ENCODE results near the gene HAPLN3. TPM values are rescaled to one million over a fixed set of nuclear protein-coding genes. Genes with fewer than 3 reads are reported as not detected.

HAPLN3 gene
- polyA plus RNA-seq, 2 of the 4 experiments (the other 2 are of a cell fraction) = 8.5 to 39.7 TPM

DNA sequence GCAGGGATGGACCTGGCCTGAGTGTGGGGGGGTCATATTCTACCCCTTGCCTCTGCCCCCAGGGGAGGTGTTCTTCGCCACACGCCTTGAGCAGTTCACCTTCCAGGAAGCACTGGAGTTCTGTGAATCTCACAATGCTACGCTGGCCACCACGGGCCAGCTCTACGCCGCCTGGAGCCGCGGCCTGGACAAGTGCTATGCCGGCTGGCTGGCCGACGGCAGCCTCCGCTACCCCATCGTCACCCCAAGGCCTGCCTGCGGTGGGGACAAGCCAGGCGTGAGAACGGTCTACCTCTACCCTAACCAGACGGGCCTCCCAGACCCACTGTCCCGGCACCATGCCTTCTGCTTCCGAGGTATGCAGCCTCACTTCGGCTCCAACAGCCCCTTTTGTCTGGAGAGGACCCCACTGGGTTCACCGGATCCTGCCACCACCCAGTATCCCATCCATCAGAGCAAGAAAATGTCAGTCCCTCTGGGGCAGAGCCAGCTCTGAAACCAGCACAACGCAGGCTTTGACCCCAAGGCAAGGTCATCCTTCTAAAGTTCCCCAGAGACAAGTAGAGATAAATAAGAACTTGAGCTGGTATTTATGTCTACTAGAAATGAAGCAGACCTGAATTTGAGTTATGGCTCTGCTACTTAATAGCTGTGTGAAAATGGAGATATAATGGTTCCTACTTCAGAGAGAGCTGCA lies 45.8 kb downstream of the HAPLN3 start:
- TF ChIP-seq KDM1A (IDR thresholded peaks at IDR 0.05; ENCODE audit: low read depth) (no peak), FOXS1 (CRISPR knock-in tag; IDR thresholded peaks at IDR 0.05) (no peak), EP300 (IDR thresholded peaks at IDR 0.05) (no peak), ZC3H11A (IDR thresholded peaks at IDR 0.05) (no peak), NR3C1 (IDR thresholded peaks at IDR 0.05) (no peak), ESRRA (IDR thresholded peaks at IDR 0.05; ENCODE audit: borderline replicate concordance, low read length) (no peak), RNF2 (IDR thresholded peaks at IDR 0.05; ENCODE audit: borderline replicate concordance, low read depth) (no peak), POLR2AphosphoS2 (conservative IDR thresholded peaks at IDR 0.05; ENCODE audit: low read length) (no peak), HDAC2 (IDR thresholded peaks at IDR 0.05) (no peak), MAFK (IDR thresholded peaks at IDR 0.05; ENCODE audit: partially characterized antibody) (no peak)
- TF ChIP-seq, protein P1, sequence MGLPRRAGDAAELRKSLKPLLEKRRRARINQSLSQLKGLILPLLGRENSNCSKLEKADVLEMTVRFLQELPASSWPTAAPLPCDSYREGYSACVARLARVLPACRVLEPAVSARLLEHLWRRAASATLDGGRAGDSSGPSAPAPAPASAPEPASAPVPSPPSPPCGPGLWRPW (IDR thresholded peaks at IDR 0.05) = no peak
- TF ChIP-seq, protein P2, sequence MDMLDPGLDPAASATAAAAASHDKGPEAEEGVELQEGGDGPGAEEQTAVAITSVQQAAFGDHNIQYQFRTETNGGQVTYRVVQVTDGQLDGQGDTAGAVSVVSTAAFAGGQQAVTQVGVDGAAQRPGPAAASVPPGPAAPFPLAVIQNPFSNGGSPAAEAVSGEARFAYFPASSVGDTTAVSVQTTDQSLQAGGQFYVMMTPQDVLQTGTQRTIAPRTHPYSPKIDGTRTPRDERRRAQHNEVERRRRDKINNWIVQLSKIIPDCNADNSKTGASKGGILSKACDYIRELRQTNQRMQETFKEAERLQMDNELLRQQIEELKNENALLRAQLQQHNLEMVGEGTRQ (IDR thresholded peaks at IDR 0.05) = no peak

DNA sequence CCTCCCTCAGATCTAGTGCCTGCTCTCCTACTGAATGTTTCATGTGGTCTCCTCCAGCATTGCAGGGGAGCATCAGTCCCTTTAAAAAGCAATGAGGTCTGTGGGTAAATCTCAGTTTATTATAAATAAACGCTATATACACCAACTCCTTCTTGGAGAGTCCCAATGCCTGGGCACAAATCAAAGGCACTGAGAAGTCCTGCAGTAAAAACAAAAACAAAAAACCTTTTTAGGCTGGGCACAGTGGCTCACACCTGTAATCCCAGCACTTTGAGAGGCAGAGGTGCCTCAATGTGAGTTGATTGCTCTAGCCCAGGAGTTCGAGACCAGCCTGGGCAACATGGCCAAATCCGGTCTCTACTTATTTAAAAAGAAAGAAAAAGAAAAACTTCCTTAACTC lies 47.1 kb downstream of the HAPLN3 start:
- Histone ChIP-seq H3K27ac (no peak overlapping the region), H3K4me3 (no peak overlapping the region), H3K9me3 (no peaks in the 10 kb centered on the region), H3K4me1 (no peaks in the 10 kb centered on the region), H3K4me2 (no peak overlapping the region)
- WGBS (ENCODE audit: missing lambda C conversion rate) = 58% methylated on average over 3 of the region's 3 CpGs
- no peak for ATAC-seq
- CTCF ChIA-PET = interaction anchor here (1.0 to 1.7 kb wide), 4 partner anchors 13 to 190 kb away, joined by 3 to 5 read pairs (median 4); no protein-coding TSS in a partner anchor
- no peak for DNase-seq (ENCODE audit: low read depth in 1 of 2, low spot score in 1 of 2)
- POLR2A ChIA-PET = no interaction called here
- TF ChIP-seq RARB (CRISPR knock-in tag; IDR thresholded peaks at IDR 0.05) = no peak
- TF ChIP-seq HOXB5 (CRISPR knock-in tag; IDR thresholded peaks at IDR 0.05) = no peak
- TF ChIP-seq, protein P3, sequence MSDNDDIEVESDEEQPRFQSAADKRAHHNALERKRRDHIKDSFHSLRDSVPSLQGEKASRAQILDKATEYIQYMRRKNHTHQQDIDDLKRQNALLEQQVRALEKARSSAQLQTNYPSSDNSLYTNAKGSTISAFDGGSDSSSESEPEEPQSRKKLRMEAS (IDR thresholded peaks at IDR 0.05) = no peak
- TF ChIP-seq POLR2AphosphoS2 (conservative IDR thresholded peaks at IDR 0.05; ENCODE audit: low read length) = no peak
- TF ChIP-seq, protein P4, sequence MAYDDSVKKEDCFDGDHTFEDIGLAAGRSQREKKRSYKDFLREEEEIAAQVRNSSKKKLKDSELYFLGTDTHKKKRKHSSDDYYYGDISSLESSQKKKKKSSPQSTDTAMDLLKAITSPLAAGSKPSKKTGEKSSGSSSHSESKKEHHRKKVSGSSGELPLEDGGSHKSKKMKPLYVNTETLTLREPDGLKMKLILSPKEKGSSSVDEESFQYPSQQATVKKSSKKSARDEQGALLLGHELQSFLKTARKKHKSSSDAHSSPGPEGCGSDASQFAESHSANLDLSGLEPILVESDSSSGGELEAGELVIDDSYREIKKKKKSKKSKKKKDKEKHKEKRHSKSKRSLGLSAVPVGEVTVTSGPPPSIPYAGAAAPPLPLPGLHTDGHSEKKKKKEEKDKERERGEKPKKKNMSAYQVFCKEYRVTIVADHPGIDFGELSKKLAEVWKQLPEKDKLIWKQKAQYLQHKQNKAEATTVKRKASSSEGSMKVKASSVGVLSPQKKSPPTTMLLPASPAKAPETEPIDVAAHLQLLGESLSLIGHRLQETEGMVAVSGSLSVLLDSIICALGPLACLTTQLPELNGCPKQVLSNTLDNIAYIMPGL (CRISPR knock-in tag; IDR thresholded peaks at IDR 0.05; ENCODE audit: borderline replicate concordance) = no peak
- no peak for TF ChIP-seq MAFK (IDR thresholded peaks at IDR 0.05; ENCODE audit: partially characterized antibody)
- TF ChIP-seq ESRRA (IDR thresholded peaks at IDR 0.05; ENCODE audit: borderline replicate concordance, low read length) = no peak
- TF ChIP-seq KDM5A (IDR thresholded peaks at IDR 0.05) = no peak
- TF ChIP-seq HDAC2 (IDR thresholded peaks at IDR 0.05) = no peak
- TF ChIP-seq TFCP2L1 (CRISPR knock-in tag; IDR thresholded peaks at IDR 0.05) = no peak
- TF ChIP-seq PHF8 (IDR thresholded peaks at IDR 0.05; ENCODE audit: borderline replicate concordance, low read depth) = no peak
- TF ChIP-seq, protein P5, sequence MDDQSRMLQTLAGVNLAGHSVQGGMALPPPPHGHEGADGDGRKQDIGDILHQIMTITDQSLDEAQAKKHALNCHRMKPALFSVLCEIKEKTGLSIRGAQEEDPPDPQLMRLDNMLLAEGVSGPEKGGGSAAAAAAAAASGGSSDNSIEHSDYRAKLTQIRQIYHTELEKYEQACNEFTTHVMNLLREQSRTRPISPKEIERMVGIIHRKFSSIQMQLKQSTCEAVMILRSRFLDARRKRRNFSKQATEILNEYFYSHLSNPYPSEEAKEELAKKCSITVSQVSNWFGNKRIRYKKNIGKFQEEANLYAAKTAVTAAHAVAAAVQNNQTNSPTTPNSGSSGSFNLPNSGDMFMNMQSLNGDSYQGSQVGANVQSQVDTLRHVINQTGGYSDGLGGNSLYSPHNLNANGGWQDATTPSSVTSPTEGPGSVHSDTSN (IDR thresholded peaks at IDR 0.05) = no peak
- TF ChIP-seq RCOR1 (IDR thresholded peaks at IDR 0.05; ENCODE audit: low read depth, low read length) = no peak
- TF ChIP-seq TP53 (CRISPR knock-in tag; IDR thresholded peaks at IDR 0.05) = no peak
- TF ChIP-seq, protein P6, sequence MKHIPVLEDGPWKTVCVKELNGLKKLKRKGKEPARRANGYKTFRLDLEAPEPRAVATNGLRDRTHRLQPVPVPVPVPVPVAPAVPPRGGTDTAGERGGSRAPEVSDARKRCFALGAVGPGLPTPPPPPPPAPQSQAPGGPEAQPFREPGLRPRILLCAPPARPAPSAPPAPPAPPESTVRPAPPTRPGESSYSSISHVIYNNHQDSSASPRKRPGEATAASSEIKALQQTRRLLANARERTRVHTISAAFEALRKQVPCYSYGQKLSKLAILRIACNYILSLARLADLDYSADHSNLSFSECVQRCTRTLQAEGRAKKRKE (CRISPR knock-in tag; IDR thresholded peaks at IDR 0.05; ENCODE audit: low read depth) = no peak
- no peak for TF ChIP-seq HOXA7 (CRISPR knock-in tag; IDR thresholded peaks at IDR 0.05)
- no peak for TF ChIP-seq ZFP36 (IDR thresholded peaks at IDR 0.05; ENCODE audit: borderline replicate concordance, partially characterized antibody)
- no peak for TF ChIP-seq FOSB (CRISPR knock-in tag; IDR thresholded peaks at IDR 0.05)
- TF ChIP-seq CHD2 (IDR thresholded peaks at IDR 0.05; ENCODE audit: low read length, partially characterized antibody) = no peak
- TF ChIP-seq, protein P7, sequence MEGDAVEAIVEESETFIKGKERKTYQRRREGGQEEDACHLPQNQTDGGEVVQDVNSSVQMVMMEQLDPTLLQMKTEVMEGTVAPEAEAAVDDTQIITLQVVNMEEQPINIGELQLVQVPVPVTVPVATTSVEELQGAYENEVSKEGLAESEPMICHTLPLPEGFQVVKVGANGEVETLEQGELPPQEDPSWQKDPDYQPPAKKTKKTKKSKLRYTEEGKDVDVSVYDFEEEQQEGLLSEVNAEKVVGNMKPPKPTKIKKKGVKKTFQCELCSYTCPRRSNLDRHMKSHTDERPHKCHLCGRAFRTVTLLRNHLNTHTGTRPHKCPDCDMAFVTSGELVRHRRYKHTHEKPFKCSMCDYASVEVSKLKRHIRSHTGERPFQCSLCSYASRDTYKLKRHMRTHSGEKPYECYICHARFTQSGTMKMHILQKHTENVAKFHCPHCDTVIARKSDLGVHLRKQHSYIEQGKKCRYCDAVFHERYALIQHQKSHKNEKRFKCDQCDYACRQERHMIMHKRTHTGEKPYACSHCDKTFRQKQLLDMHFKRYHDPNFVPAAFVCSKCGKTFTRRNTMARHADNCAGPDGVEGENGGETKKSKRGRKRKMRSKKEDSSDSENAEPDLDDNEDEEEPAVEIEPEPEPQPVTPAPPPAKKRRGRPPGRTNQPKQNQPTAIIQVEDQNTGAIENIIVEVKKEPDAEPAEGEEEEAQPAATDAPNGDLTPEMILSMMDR (IDR thresholded peaks at IDR 0.05) = no peak
- no peak for FAIRE-seq

More for the DNA sequence above, 45.8 kb downstream of the HAPLN3 start:
- ChIA-PET POLR2A (no interaction called here), CTCF (interaction anchor here (0.6 to 1.7 kb wide), 7 partner anchors 10 to 357 kb away, joined by 3 to 5 read pairs (median 4); no protein-coding TSS in a partner anchor)
- H3K4me1 ChIP-seq = no peaks in the 10 kb centered on the region
- FAIRE-seq (no peak), ATAC-seq (no peak), DNase-seq (ENCODE audit: low read depth in 1 of 2, low spot score in 1 of 2) (no peak)
- H3K4me3 ChIP-seq = no peak overlapping the region
- H3K4me2 ChIP-seq = no peak overlapping the region
- WGBS (ENCODE audit: missing lambda C conversion rate) = 75% methylated on average over 21 of the region's 22 CpGs
- peaks cover 4% of the 10 kb centered on the region; the same call in 2 of the 3 replicates for H3K9me3 ChIP-seq
- no peak overlapping the region for H3K27ac ChIP-seq

Measured in A549 (cell line).